H1 (cell line): ENCODE measurements around the gene ALOX5.

Experiments used
- BCL11A ChIP-seq, 2 experiments: IDR thresholded peaks; one replicate each; pipeline ENCODE4 v1.6.1; 2011; ENCODE audit warnings: low read depth in 2 of 2, low read length in 2 of 2, mild to moderate bottlenecking in 2 of 2
- EGR1 ChIP-seq: IDR thresholded peaks from 2 replicates; pipeline ENCODE4 v1.6.1; 2011; ENCODE audit warnings: low read depth, low read length, borderline replicate concordance
- EP300 ChIP-seq, 2 experiments: IDR thresholded peaks; 1 replicate in 1 of 2; 2 replicates in 1 of 2; pipeline ENCODE4 v1.6.1; 2011 to 2012; ENCODE audit warnings: low read depth in 2 of 2, low read length in 2 of 2, mild to moderate bottlenecking in 2 of 2, borderline replicate concordance in 1 of 2, inconsistent platforms in 1 of 2, moderate library complexity in 1 of 2
- EZH2 ChIP-seq: fragments of 200-600 bp; sonication (generic); IDR thresholded peaks from 2 replicates; pipeline ENCODE4 v1.7.1; 2012; ENCODE audit warnings: low read depth, mild to moderate bottlenecking, moderate library complexity, low read length, inconsistent platforms; ENCODE audit not compliant: severe bottlenecking
- GABPA ChIP-seq: IDR thresholded peaks from 2 replicates; pipeline ENCODE4 v1.6.1; 2011; ENCODE audit warnings: mild to moderate bottlenecking, low read length, moderate library complexity, borderline replicate concordance; ENCODE audit not compliant: insufficient read depth
- KDM5A ChIP-seq: fragments of 200-600 bp; IDR thresholded peaks from 2 replicates; pipeline ENCODE4 v1.7.1; 2012; ENCODE audit warnings: mild to moderate bottlenecking, low read length, inconsistent platforms, mixed read lengths
- POLR2A ChIP-seq, 2 experiments: IDR thresholded peaks; 1 replicate in 1 of 2; 2 replicates in 1 of 2; pipeline ENCODE4 v1.6.1; 2011; ENCODE audit warnings: low read depth in 2 of 2, low read length in 2 of 2, mild to moderate bottlenecking in 2 of 2; ENCODE audit errors: control extremely low read depth in 1 of 2
- POU5F1 ChIP-seq: IDR thresholded peaks from 2 replicates; pipeline ENCODE4 v1.6.1; 2011; ENCODE audit warnings: low read depth, mild to moderate bottlenecking, low read length, moderate library complexity
- RAD21 ChIP-seq, 2 experiments: IDR thresholded peaks in 1 of 2; conservative IDR thresholded peaks in 1 of 2; 2 replicates each; pipeline ENCODE4 v1.6.1; 2011; ENCODE audit warnings: low read depth in 2 of 2, low read length in 2 of 2, improper control_type of control experiment in 1 of 2, inconsistent platforms in 1 of 2, mild to moderate bottlenecking in 1 of 2, moderate library complexity in 1 of 2
- SAP30 ChIP-seq: fragments of 300-600 bp; sonication (generic); IDR thresholded peaks from 2 replicates; pipeline ENCODE4 v1.7.1; 2012; ENCODE audit warnings: low read length, moderate library complexity, mild to moderate bottlenecking, inconsistent platforms; ENCODE audit not compliant: insufficient read depth, insufficient replicate concordance
- TF ChIP-seq, protein P1 (sequence below), 3 experiments: IDR thresholded peaks; 1 replicate in 2 of 3; 2 replicates in 1 of 3; pipeline versions ENCODE4 v1.5.1 to v1.6.1; 2011; ENCODE audit warnings: low read length in 3 of 3, mild to moderate bottlenecking in 3 of 3, inconsistent platforms in 2 of 3, low read depth in 1 of 3, moderate library complexity in 1 of 3; ENCODE audit not compliant: insufficient read depth in 1 of 3; ENCODE audit errors: control extremely low read depth in 1 of 3

DNA sequence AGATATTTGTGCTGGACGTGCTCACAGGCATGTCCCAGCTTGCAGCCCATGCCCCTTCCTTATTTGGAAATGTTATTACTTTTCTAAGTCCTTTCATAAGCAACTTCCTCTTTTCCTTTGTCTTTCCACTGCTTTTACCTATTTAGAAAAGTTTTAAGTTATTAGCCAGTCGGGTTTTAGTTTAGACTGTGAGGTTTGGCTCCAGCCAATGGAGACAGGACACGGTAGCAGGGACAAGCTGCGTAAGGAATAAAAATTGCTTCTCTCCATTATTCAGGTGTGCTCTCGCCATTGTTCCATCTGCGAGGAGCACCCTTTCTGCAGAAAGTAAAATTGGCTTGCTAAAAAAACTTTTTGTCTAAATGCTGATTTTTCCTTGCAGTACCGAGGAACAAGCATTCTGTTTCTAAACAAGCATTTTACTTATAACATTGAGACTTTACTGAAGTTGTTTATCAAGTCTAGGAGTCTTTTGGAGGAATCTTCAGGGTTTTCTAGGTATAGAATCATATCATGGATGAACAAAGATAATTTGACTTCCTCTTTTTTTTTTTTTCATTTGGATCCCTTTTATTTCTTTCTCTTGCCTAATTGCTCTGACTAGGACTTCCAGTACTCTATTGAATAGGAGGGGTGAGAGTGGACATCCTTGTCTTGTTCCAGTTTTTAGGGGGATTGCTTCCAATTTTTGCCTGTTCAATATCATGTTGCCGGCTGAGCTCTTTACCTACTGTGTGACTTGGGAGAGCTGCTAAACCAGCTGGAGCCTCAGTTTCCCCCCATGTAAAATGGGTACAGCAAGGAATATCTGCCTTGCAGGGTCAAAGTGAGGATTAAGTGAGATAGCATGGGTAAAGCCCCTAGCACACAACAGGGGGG is 63.8 kb downstream of the ALOX5 start:
- TF ChIP-seq GABPA (no peak), KDM5A (no peak), POLR2A (IDR thresholded peaks at IDR 0.05; ENCODE audit: control extremely low read depth in 1 of 2, low read depth in 2 of 2, low read length in 2 of 2) (no peak), EP300 (IDR thresholded peaks at IDR 0.05; ENCODE audit: borderline replicate concordance in 1 of 2, low read depth in 2 of 2, low read length in 2 of 2) (no peak), RAD21 (IDR thresholded peaks at IDR 0.05 in 1 of 2, conservative IDR thresholded peaks at IDR 0.05 in 1 of 2; ENCODE audit: low read depth in 2 of 2, low read length in 2 of 2) (no peak), EGR1 (no peak), POU5F1 (no peak), BCL11A (IDR thresholded peaks at IDR 0.05; ENCODE audit: low read depth in 2 of 2, low read length in 2 of 2) (no peak), EZH2 (no peak), SAP30 (no peak)
- TF ChIP-seq, protein P1, sequence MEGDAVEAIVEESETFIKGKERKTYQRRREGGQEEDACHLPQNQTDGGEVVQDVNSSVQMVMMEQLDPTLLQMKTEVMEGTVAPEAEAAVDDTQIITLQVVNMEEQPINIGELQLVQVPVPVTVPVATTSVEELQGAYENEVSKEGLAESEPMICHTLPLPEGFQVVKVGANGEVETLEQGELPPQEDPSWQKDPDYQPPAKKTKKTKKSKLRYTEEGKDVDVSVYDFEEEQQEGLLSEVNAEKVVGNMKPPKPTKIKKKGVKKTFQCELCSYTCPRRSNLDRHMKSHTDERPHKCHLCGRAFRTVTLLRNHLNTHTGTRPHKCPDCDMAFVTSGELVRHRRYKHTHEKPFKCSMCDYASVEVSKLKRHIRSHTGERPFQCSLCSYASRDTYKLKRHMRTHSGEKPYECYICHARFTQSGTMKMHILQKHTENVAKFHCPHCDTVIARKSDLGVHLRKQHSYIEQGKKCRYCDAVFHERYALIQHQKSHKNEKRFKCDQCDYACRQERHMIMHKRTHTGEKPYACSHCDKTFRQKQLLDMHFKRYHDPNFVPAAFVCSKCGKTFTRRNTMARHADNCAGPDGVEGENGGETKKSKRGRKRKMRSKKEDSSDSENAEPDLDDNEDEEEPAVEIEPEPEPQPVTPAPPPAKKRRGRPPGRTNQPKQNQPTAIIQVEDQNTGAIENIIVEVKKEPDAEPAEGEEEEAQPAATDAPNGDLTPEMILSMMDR (IDR thresholded peaks at IDR 0.05; ENCODE audit: control extremely low read depth in 1 of 3, insufficient read depth in 1 of 3, low read depth in 1 of 3, low read length in 3 of 3), result no peak
